Activated naive CD8-positive, alpha-beta T cell treated with anti-CD3 and anti-CD28 coated beads, Interleukin-2, amount 50 U/mL, for 16 hours (primary cell): ENCODE data around the gene KCNIP3.

Source experiments
- DNase-seq: peaks from one replicate; pipeline ENCODE4 v3.0.0-alpha.2; 2020; ENCODE audit warnings: low read depth, low spot score

The KCNIP3 gene

GRCh38 chr2:95312543-95313201, 15.5 kb downstream of the KCNIP3 start:
- DNase-seq: no peak

- DNase-seq: no peak
These were observed 16.4 kb downstream of the KCNIP3 start for GRCh38 chr2:95313296-95314131.

GRCh38 chr2:95314598-95314963, 17.4 kb downstream of the KCNIP3 start:
- no peak for DNase-seq

- DNase-seq: no peak
These were observed 17.9 kb downstream of the KCNIP3 start for GRCh38 chr2:95314964-95315611.

- no peak for DNase-seq
These were observed 18.8 kb downstream of the KCNIP3 start for GRCh38 chr2:95315801-95316411.

GRCh38 chr2:95316466-95317122, 19.4 kb downstream of the KCNIP3 start:
- no peak for DNase-seq

- DNase-seq: no peak
These were observed 20.0 kb downstream of the KCNIP3 start for GRCh38 chr2:95317123-95317500.

GRCh38 chr2:95317665-95318425, 20.7 kb downstream of the KCNIP3 start:
- no peak for DNase-seq

- no peak for DNase-seq
These were observed 21.5 kb downstream of the KCNIP3 start for GRCh38 chr2:95318431-95319220.

- DNase-seq: no peak
These were observed 22.6 kb downstream of the KCNIP3 start for GRCh38 chr2:95319481-95320343.

- DNase-seq: no peak
These were observed 23.2 kb downstream of the KCNIP3 start for GRCh38 chr2:95320344-95320712.

- DNase-seq: no peak
These were observed 24.0 kb downstream of the KCNIP3 start for GRCh38 chr2:95320986-95321767.

GRCh38 chr2:95323347-95324155, 26.4 kb downstream of the KCNIP3 start:
- no peak for DNase-seq

- no peak for DNase-seq
These were observed 27.9 kb downstream of the KCNIP3 start for GRCh38 chr2:95325026-95325425.

GRCh38 chr2:95325590-95326432, 28.7 kb downstream of the KCNIP3 start:
- no peak for DNase-seq

GRCh38 chr2:95326433-95327140, 29.4 kb downstream of the KCNIP3 start:
- no peak for DNase-seq
